Pancreas (tissue), 10 donors: ENCODE data around the gene CCL19. TPM values are rescaled to one million over a fixed set of nuclear protein-coding genes. Genes with fewer than 3 reads are reported as not detected.
A peak's percentile ranks its signal among the peaks of the same experiment; 100 is the strongest.

Experiments
- ATAC-seq, 4 donors: fragments of 200-7000 bp; cut with Tn5 transposase; one replicate each; pipeline versions ENCODE4 v1.8.0 to v1.9.1; 2020; ENCODE audit warnings: mild to moderate bottlenecking in 4 of 4, moderate library complexity in 4 of 4
- DNase-seq, 6 donors: peaks; one replicate each; pipeline ENCODE4 v3.0.0-alpha.2; 2020
- FAIRE-seq: peaks from 2 replicates; lab custom pipeline; 2012; peaks lifted over from hg19 to GRCh38; lab: Jason Lieb, UNC
- H3K27ac ChIP-seq, 4 donors: fragments of 200-600 bp; sonication (generic); 1 replicate in 3 of 4; 2 replicates in 1 of 4; pipeline versions ENCODE4 v1.5.0 to v1.8.0; 2020
- H3K27me3 ChIP-seq, 4 donors: fragments of 200-600 bp; one replicate each; pipeline ENCODE4 v1.8.0; 2021
- H3K36me3 ChIP-seq, 3 donors: fragments of 200-600 bp; sonication (generic) in 1 of 3; one replicate each; pipeline versions ENCODE4 v1.5.0 to v1.8.0; 2020 to 2021
- H3K4me1 ChIP-seq, 3 donors: fragments of 200-600 bp; one replicate each; pipeline ENCODE4 v1.8.0; 2021
- H3K4me3 ChIP-seq, 4 donors: fragments of 200-600 bp; sonication (generic) in 2 of 4; one replicate each; pipeline versions ENCODE4 v1.5.0 to v1.8.0; 2020 to 2021
- H3K9me3 ChIP-seq, 4 donors: fragments of 200-600 bp; one replicate each; pipeline ENCODE4 v1.8.0; 2021
- CTCF ChIP-seq, 4 donors: fragments of 200-600 bp; sonication (generic) in 3 of 4; IDR thresholded peaks; one replicate each; pipeline versions ENCODE4 v1.5.0 to v1.8.0; 2021; ENCODE audit warnings: antibody characterized with exemption in 4 of 4
- WGBS, 2 donors: extraction: QIAGEN DNeasy Blood & Tissue Kit; methylation state at CpG; one replicate each; pipeline ENCODE4 v1.1.7; 2013; 5-methylcytosine and 5-hydroxymethylcytosine counted together
- intact Hi-C, 3 donors: fragments of 100-400 bp; cut with DNase I; formaldehyde crosslinking; loops; one replicate each; pipeline versions ENCODE4 v1.11.1 to v1.14.2; 2022
- polyA plus RNA-seq, 2 donors: library from polyadenylated mRNA; stranded (reverse); fragments of 200-250 nt; gene quantifications; one replicate each; pipeline ENCODE4 v1.2.3, GENCODE V29; 2013
- total RNA-seq, 6 donors: library from RNA; stranded (reverse); fragmentation: NEBNext Ultra II Directional in 4 of 6; extraction: Animal tissue kit (Norgen Biotek cat#: 25700) in 4 of 6; gene quantifications; one replicate each; pipeline versions ENCODE4 v1.2.1 to v1.2.4, GENCODE V29; 2021 to 2023
- donor health status: healthy with polysubstance abuse.
- donor health status: DM: no; HTN: no; CAD: no; lungs with moderate emphysema.
- donor health status: DM: no; HTN: no; CAD: no.
- donor health status: control.
- donor health status: control.
- donor health status: Bipolar disorder and iron deficiency.
- donor health status: DM: yes; HTN: yes; CAD: no.
- donor health status: DM: no; HTN: no; CAD: no.
- donor health status: DM: no; HTN: no; CAD: no.
- donor health status: DM: yes; HTN: yes; CAD: no.

The CCL19 gene
- total and polyA plus RNA-seq, 8 donors = 0.35 to 2.8 (median 1.5) TPM; not detected in 2

GRCh38 chr9:34646211-34647083 is 44.6 kb downstream of the CCL19 start, which contains the start of gene GALT:
Gene GALT, plus strand, starts transcription at chr9:34646675. Its CDS starts 30 bp downstream, at chr9:34646705.
- peak; percentile 81 to 99 (median 96) for DNase-seq
- WGBS, 2 donors = 5% methylated on average over 41 to 43 of the region's 43 CpGs
- FAIRE-seq = no peak
- peak within 1 kb of the TSS; percentile 53 to 87 (median 82) for H3K27ac ChIP-seq
- H3K27me3 ChIP-seq = no peaks in the 10 kb centered on the region
- H3K36me3 ChIP-seq = peaks cover 0 to 3% (median 0%) of the 10 kb centered on the region in 3 donors
- peak in 2 of 4 donors; percentile 15 to 16 for TF ChIP-seq CTCF (IDR thresholded peaks at IDR 0.05)
- H3K9me3 ChIP-seq = no peaks in the 10 kb centered on the region
- ATAC-seq = peak; percentile 79 to 94 (median 90)
- peaks cover 13 to 16% (median 16%) of the 10 kb centered on the region in 3 donors for H3K4me1 ChIP-seq
- intact Hi-C loops = no loop called here
- peak within 1 kb of the TSS; percentile 53 to 74 (median 64) for H3K4me3 ChIP-seq

- Histone ChIP-seq H3K9me3 (no peaks in the 10 kb centered on the region), H3K4me3 (no peak overlapping the region), H3K36me3 (peaks cover 0 to 2% (median 0%) of the 10 kb centered on the region in 3 donors), H3K27ac (no peak overlapping the region), H3K4me1 (peaks cover 10 to 16% (median 15%) of the 10 kb centered on the region in 3 donors), H3K27me3 (no peaks in the 10 kb centered on the region)
- ATAC-seq (no peak), DNase-seq (no peak), FAIRE-seq (no peak)
- intact Hi-C loops = no loop called here
- TF ChIP-seq CTCF (IDR thresholded peaks at IDR 0.05) = no peak
These were observed 46.2 kb downstream of the CCL19 start for GRCh38 chr9:34644766-34645314.

- ATAC-seq (no peak), DNase-seq (no peak), FAIRE-seq (no peak)
- H3K4me3 ChIP-seq = no peak overlapping the region
- intact Hi-C loops = no loop called here
- peaks cover 8 to 16% (median 13%) of the 10 kb centered on the region in 3 donors for H3K4me1 ChIP-seq
- 93 to 98% methylated on average over 1 of the region's 1 CpG for WGBS, 2 donors
- no peaks in the 10 kb centered on the region for H3K27me3 ChIP-seq
- no peaks in the 10 kb centered on the region for H3K9me3 ChIP-seq
- H3K27ac ChIP-seq = no peak overlapping the region
- no peak for TF ChIP-seq CTCF (IDR thresholded peaks at IDR 0.05)
- H3K36me3 ChIP-seq = no peaks in the 10 kb centered on the region
These were observed 48.4 kb downstream of the CCL19 start for GRCh38 chr9:34642679-34643078.

Other genes with a start within 250 kb of the CCL19 start
- gene FAM219A, start 232.7 kb downstream of the CCL19 start, total RNA-seq = 1 to 10 TPM; 4.5 to 9.6 (median 7.0) TPM
- gene FAM219A, start 232.7 kb downstream of the CCL19 start, polyA plus RNA-seq = 1 to 10 TPM; 9.7 to 9.8 TPM
- gene DNAI1, start 232.5 kb downstream of the CCL19 start, total RNA-seq = under 1 TPM; 0.16 to 0.69 (median 0.38) TPM
- 1 to 10 TPM in 1 of 2 donors, under 1 TPM in 1; 0.99 to 5.0 TPM for gene DNAI1, start 232.5 kb downstream of the CCL19 start, polyA plus RNA-seq
- 1 to 10 TPM in 1 of 6 donors, under 1 TPM in 5; 0.24 to 1.1 (median 0.49) TPM for gene ENHO, start 168.3 kb downstream of the CCL19 start, total RNA-seq
- 1 to 10 TPM; 1.7 to 4.3 TPM for gene ENHO, start 168.3 kb downstream of the CCL19 start, polyA plus RNA-seq
- 1 to 10 TPM in 2 of 6 donors, under 1 TPM in 3, not detected in 1; 0.12 to 2.6 (median 0.31) TPM for gene CNTFR, start 101.6 kb downstream of the CCL19 start, total RNA-seq
- gene CNTFR, start 101.6 kb downstream of the CCL19 start, polyA plus RNA-seq = 1 to 10 TPM in 1 of 2 donors, under 1 TPM in 1; 0.87 to 2.5 TPM
- gene RPP25L, start 79.2 kb downstream of the CCL19 start, total RNA-seq = 10 to 100 TPM in 2 of 6 donors, 1 to 10 TPM in 4; 7.6 to 16.1 (median 10.0) TPM
- 10 to 100 TPM; 17.1 to 19.8 TPM for gene RPP25L, start 79.2 kb downstream of the CCL19 start, polyA plus RNA-seq
- gene DCTN3, start 70.8 kb downstream of the CCL19 start, total RNA-seq = 10 to 100 TPM; 31.5 to 50.7 (median 38.6) TPM
- gene DCTN3, start 70.8 kb downstream of the CCL19 start, polyA plus RNA-seq = 10 to 100 TPM; 37.4 to 84.3 TPM
- gene ARID3C, start 62.2 kb downstream of the CCL19 start, total RNA-seq = not detected
- gene ARID3C, start 62.2 kb downstream of the CCL19 start, polyA plus RNA-seq = not detected
- gene SIGMAR1, start 53.5 kb downstream of the CCL19 start, total RNA-seq = 10 to 100 TPM; 20.4 to 27.2 (median 22.9) TPM
- gene SIGMAR1, start 53.5 kb downstream of the CCL19 start, polyA plus RNA-seq = 10 to 100 TPM; 18.3 to 23.0 TPM
- 10 to 100 TPM; 11.0 to 30.8 (median 18.8) TPM for gene GALT, start 44.6 kb downstream of the CCL19 start, total RNA-seq
- 10 to 100 TPM; 58.0 to 60.5 TPM for gene GALT, start 44.6 kb downstream of the CCL19 start, polyA plus RNA-seq
- 1 to 10 TPM; 4.1 to 8.2 (median 5.9) TPM for gene IL11RA, start 39.1 kb downstream of the CCL19 start, total RNA-seq
- gene IL11RA, start 39.1 kb downstream of the CCL19 start, polyA plus RNA-seq = 10 to 100 TPM; 12.6 to 30.0 TPM
- gene CCL27, start 28.6 kb downstream of the CCL19 start, total RNA-seq = not detected
- not detected for gene CCL27, start 28.6 kb downstream of the CCL19 start, polyA plus RNA-seq
- gene CCL21, start 18.9 kb upstream of the CCL19 start, total RNA-seq = 10 to 100 TPM in 3 of 6 donors, 1 to 10 TPM in 2, not detected in 1; 1.9 to 12.1 (median 10.0) TPM
- gene CCL21, start 18.9 kb upstream of the CCL19 start, polyA plus RNA-seq = 10 to 100 TPM; 12.1 to 53.5 TPM